Gastroesophageal sphincter (tissue), 3 donors: Measurements from ENCODE around the gene FLACC1.

ENCODE experiments used
- CTCF ChIP-seq, 4 experiments: fragments of 200-600 bp in 2 of 4; fragments of 450-650 bp in 2 of 4; sonication (generic) in 1 of 4; IDR thresholded peaks; one replicate each; pipeline ENCODE4 v1.5.1; 2017 to 2019; ENCODE audit warnings: antibody characterized with exemption in 4 of 4, mild to moderate bottlenecking in 2 of 4, moderate library complexity in 2 of 4
- EP300 ChIP-seq: sonication (generic); formaldehyde crosslinking; IDR thresholded peaks from one replicate; pipeline ENCODE4 v1.6.1; 2017; ENCODE audit warnings: antibody characterized with exemption, mild to moderate bottlenecking
- POLR2A ChIP-seq, 2 donors: fragments of 450-650 bp; IDR thresholded peaks; one replicate each; pipeline ENCODE4 v1.6.1; 2017; ENCODE audit warnings: antibody characterized with exemption in 2 of 2, mild to moderate bottlenecking in 2 of 2, moderate library complexity in 1 of 2
- POLR2AphosphoS5 ChIP-seq: sonication (generic); formaldehyde crosslinking; IDR thresholded peaks from one replicate; pipeline ENCODE4 v1.6.1; 2017; ENCODE audit warnings: antibody characterized with exemption

GRCh38 chr2:201342923-201343322 is 14.2 kb downstream of the FLACC1 start:
- TF ChIP-seq CTCF (IDR thresholded peaks at IDR 0.05) (no peak), EP300 (no peak), POLR2A (IDR thresholded peaks at IDR 0.05) (no peak), POLR2AphosphoS5 (no peak)
